B cell (primary cell): Measurements from ENCODE around the gene COBLL1. TPM values are rescaled to one million over a fixed set of nuclear protein-coding genes. Genes with fewer than 3 reads are reported as not detected.

Experiments
- ATAC-seq: fragments of 200-7000 bp; cut with Tn5 transposase; one replicate; pipeline ENCODE4 v1.10.0; 2021; ENCODE audit warnings: low read depth, mild to moderate bottlenecking, moderate number of reproducible peaks, moderate library complexity
- CTCF ChIA-PET: fragments of 350-600 bp; sonication (Branson Sonifier 250); formaldehyde crosslinking; loops from one replicate; lab custom pipeline; 2021; ENCODE audit warnings: antibody characterized with exemption, inconsistent platforms; lab: Charles Lee
- POLR2A ChIA-PET: fragments of 350-600 bp; sonication (Branson Sonifier 250); formaldehyde crosslinking; loops from one replicate; lab custom pipeline; 2021; ENCODE audit warnings: antibody characterized with exemption; lab: Charles Lee
- DNase-seq: peaks from one replicate; pipeline ENCODE4 v3.0.0; 2013
- H2AFZ ChIP-seq: 2 replicates; pipeline ENCODE4 v1.6.1; 2012; ENCODE audit warnings: mild to moderate bottlenecking, low read depth, low read length; ENCODE audit not compliant: insufficient read depth, poor library complexity, severe bottlenecking
- H3K27ac ChIP-seq, 2 donors: 1 replicate in 1 of 2; 2 replicates in 1 of 2; pipeline ENCODE4 v1.5.1; 2012 to 2013; ENCODE audit warnings: low read length in 2 of 2, mild to moderate bottlenecking in 2 of 2, moderate library complexity in 1 of 2
- H3K27me3 ChIP-seq, 4 experiments: fragments of 200-600 bp in 1 of 4; sonication (generic) in 1 of 4; replicated peaks in 1 of 4; 1 replicate in 2 of 4; 2 replicates in 2 of 4; pipeline versions ENCODE4 v1.6.1 to v1.7.0; 2013 to 2016; ENCODE audit warnings: low read length in 3 of 4, mild to moderate bottlenecking in 2 of 4, mixed read lengths in 1 of 4, moderate library complexity in 1 of 4; ENCODE audit not compliant: insufficient read depth in 4 of 4, control insufficient read depth in 3 of 4; ENCODE audit errors: control extremely low read depth in 1 of 4
- H3K36me3 ChIP-seq, 2 experiments: replicated peaks in 1 of 2; 1 replicate in 1 of 2; 2 replicates in 1 of 2; pipeline versions ENCODE4 v1.6.1 to v1.7.1; 2013; ENCODE audit warnings: low read length in 1 of 2; ENCODE audit not compliant: insufficient read depth in 2 of 2, control insufficient read depth in 1 of 2; ENCODE audit errors: control extremely low read depth in 1 of 2, extremely low read depth in 1 of 2
- H3K4me1 ChIP-seq, 2 donors: fragments of 200-600 bp in 1 of 2; sonication (generic) in 1 of 2; 1 replicate in 1 of 2; 2 replicates in 1 of 2; pipeline versions ENCODE4 v1.5.1 to v1.6.1; 2013 to 2017; ENCODE audit warnings: low read length in 2 of 2; ENCODE audit not compliant: control insufficient read depth in 2 of 2, insufficient read depth in 2 of 2
- H3K4me2 ChIP-seq: replicated peaks from 2 replicates; pipeline ENCODE3; 2012; ENCODE audit warnings: mild to moderate bottlenecking, low read depth, low read length; ENCODE audit not compliant: poor library complexity, severe bottlenecking
- H3K4me3 ChIP-seq, 5 experiments: fragments of 200-600 bp in 1 of 5; sonication (generic) in 1 of 5; 1 replicate in 3 of 5; 2 replicates in 2 of 5; pipeline versions ENCODE4 v1.5.1 to v1.7.0; 2011 to 2016; ENCODE audit warnings: low read length in 4 of 5, mild to moderate bottlenecking in 4 of 5, low read depth in 2 of 5, control low read depth in 1 of 5, moderate library complexity in 1 of 5; ENCODE audit not compliant: insufficient read depth in 1 of 5; ENCODE audit errors: control extremely low read depth in 1 of 5, extremely low read depth in 1 of 5
- H3K79me2 ChIP-seq: fragments of 200-600 bp; sonication (generic); one replicate; pipeline ENCODE4 v1.6.0; 2016; ENCODE audit warnings: low read length; ENCODE audit not compliant: control insufficient read depth, insufficient read depth
- H3K9ac ChIP-seq: fragments of 200-600 bp; sonication (generic); 2 replicates; pipeline ENCODE4 v1.6.1; 2017; ENCODE audit warnings: mild to moderate bottlenecking, low read length, moderate library complexity
- H3K9me3 ChIP-seq, 3 donors: one replicate each; pipeline versions ENCODE4 v1.6.1 to v1.7.1; 2013; ENCODE audit warnings: low read length in 2 of 3; ENCODE audit not compliant: control insufficient read depth in 2 of 3, insufficient read depth in 1 of 3; ENCODE audit errors: control extremely low read depth in 1 of 3
- H4K20me1 ChIP-seq: 2 replicates; pipeline ENCODE4 v1.6.0; 2012; ENCODE audit warnings: mild to moderate bottlenecking, low read length; ENCODE audit not compliant: insufficient read depth, control insufficient read depth, poor library complexity, severe bottlenecking
- H3K27ac Mint-ChIP-seq: one replicate; pipeline ENCODE4 v1.8.0; 2021; ENCODE audit warnings: mixed read lengths
- H3K27me3 Mint-ChIP-seq: one replicate; pipeline ENCODE4 v1.8.0; 2021; ENCODE audit warnings: mixed read lengths
- H3K4me1 Mint-ChIP-seq: one replicate; pipeline ENCODE4 v1.8.0; 2021; ENCODE audit warnings: mixed read lengths
- H3K4me3 Mint-ChIP-seq: one replicate; pipeline ENCODE4 v1.8.0; 2021; ENCODE audit warnings: mixed read lengths
- H3K9me3 Mint-ChIP-seq: one replicate; pipeline ENCODE4 v1.8.0; 2022; ENCODE audit warnings: mixed read lengths; ENCODE audit not compliant: insufficient read depth
- CTCF ChIP-seq: fragments of 200-600 bp; IDR thresholded peaks from one replicate; pipeline ENCODE4 v1.8.0; 2022; ENCODE audit warnings: antibody characterized with exemption, mild to moderate bottlenecking
- EZH2 ChIP-seq: IDR thresholded peaks from 2 replicates; pipeline ENCODE4 v1.6.1; 2012; ENCODE audit warnings: borderline replicate concordance, low read depth, mild to moderate bottlenecking, moderate library complexity, low read length; ENCODE audit not compliant: insufficient read depth, poor library complexity, severe bottlenecking
- WGBS: methylation state at CpG from one replicate; pipeline ENCODE4 v1.1.5; 2013; ENCODE audit warnings: missing lambda C conversion rate; ENCODE audit not compliant: insufficient coverage; 5-methylcytosine and 5-hydroxymethylcytosine counted together
- intact Hi-C: fragments of 100-400 bp; cut with micrococcal nuclease; formaldehyde crosslinking; loops from one replicate; pipeline ENCODE4 v1.10.0; 2022
- polyA plus RNA-seq: library from polyadenylated mRNA; depleted of rRNA; stranded (reverse); fragments of >200 nt; gene quantifications from 2 replicates; pipeline ENCODE4 v1.2.3, GENCODE V29; 2012
- total RNA-seq, 2 donors: library from RNA; stranded (reverse); fragments of 120-200 nt in 1 of 2; gene quantifications; 1 replicate in 1 of 2; 2 replicates in 1 of 2; pipeline versions ENCODE4 v1.2.3 to v1.2.4, GENCODE V29; 2013 to 2022

COBLL1 gene
- total and polyA plus RNA-seq, 2 donors (not counting 1 experiment from before 2014, with no cell fraction given): 45.1 to 234 TPM

- intact Hi-C loops: loop anchor here (1.0 to 5.0 kb wide), 7 partner anchors 104 to 555 kb away; partner anchors contain the start of genes COBLL1 and SCN3A
- DNase-seq (peak; percentile 86), ATAC-seq (peak; percentile 68)
- Mint-ChIP-seq H3K27me3 (no peaks in the 10 kb centered on the region), H3K4me3 (peak overlapping the region; percentile 16), H3K4me1 (peaks cover 63% of the 10 kb centered on the region), H3K27ac (peak overlapping the region; percentile 16), H3K9me3 (no peaks in the 10 kb centered on the region)
- Histone ChIP-seq H3K36me3 (peaks cover 0 to 22% of the 10 kb centered on the region in 2 experiments), H3K4me1 (peaks cover 24 to 40% of the 10 kb centered on the region in 2 donors), H3K4me2 (peak overlapping the region; percentile 52), H3K27me3 (no peaks in the 10 kb centered on the region), H4K20me1 (no peaks in the 10 kb centered on the region), H2AFZ (peak overlapping the region; percentile 30), H3K79me2 (peaks cover 57% of the 10 kb centered on the region), H3K9ac (peak overlapping the region; percentile 6), H3K4me3 (peak overlapping the region in 1 of 5 experiments; percentile 1), H3K9me3 (no peaks in the 10 kb centered on the region), H3K27ac (no peak overlapping the region)
- TF ChIP-seq CTCF: peak; percentile 91
- TF ChIP-seq EZH2: no peak
- WGBS: 3% methylated on average over 8 of the region's 9 CpGs
- POLR2A ChIA-PET: interaction anchor here (0.6 to 1.0 kb wide), 3 partner anchors 139 to 218 kb away, joined by 3 to 4 read pairs (median 3); partner anchors contain the start of gene SLC38A11
- CTCF ChIA-PET: interaction anchor here (0.6 to 7.2 kb wide), 31 partner anchors 13 to 1137 kb away, joined by 3 to 102 read pairs (median 4); partner anchors contain the start of genes COBLL1 and SCN3A
Observed at GRCh38 chr2:164737612-164738081, 104.0 kb downstream of the COBLL1 start.

- DNase-seq (no peak), ATAC-seq (no peak)
- Mint-ChIP-seq H3K27ac (no peak overlapping the region), H3K9me3 (no peaks in the 10 kb centered on the region), H3K4me1 (peaks cover 48% of the 10 kb centered on the region), H3K27me3 (no peaks in the 10 kb centered on the region), H3K4me3 (no peak overlapping the region)
- no peak overlapping the region for H3K27ac ChIP-seq
- H3K27me3 ChIP-seq: no peaks in the 10 kb centered on the region
- no peak overlapping the region for H3K9ac ChIP-seq
- H3K9me3 ChIP-seq: no peaks in the 10 kb centered on the region
- intact Hi-C loops: loop anchor here (5.0 kb wide), 2 partner anchors 237 to 467 kb away; partner anchors contain the start of gene SCN3A
- H3K36me3 ChIP-seq: peaks cover 0 to 32% of the 10 kb centered on the region in 2 experiments
- CTCF ChIA-PET: interaction anchor here (0.6 to 7.2 kb wide), 16 partner anchors 52 to 963 kb away, joined by 3 to 102 read pairs (median 4); partner anchors contain the start of gene COBLL1
- no peak for TF ChIP-seq EZH2
- TF ChIP-seq CTCF: no peak
- H3K4me3 ChIP-seq: no peak overlapping the region
- WGBS: 0% methylated on average over 1 of the region's 4 CpGs
- peaks cover 24 to 38% of the 10 kb centered on the region in 2 donors for H3K4me1 ChIP-seq
- peaks cover 44% of the 10 kb centered on the region for H3K79me2 ChIP-seq
- H2AFZ ChIP-seq: no peak overlapping the region
- peaks cover 6% of the 10 kb centered on the region for H4K20me1 ChIP-seq
- H3K4me2 ChIP-seq: no peak overlapping the region
- POLR2A ChIA-PET: no interaction called here
Observed at GRCh38 chr2:164735309-164735919, 106.2 kb downstream of the COBLL1 start.
